Fibroblast of skin of left quadriceps (primary cell): ENCODE data around the gene CASS4.

Experiments
- DNase-seq, 2 experiments: peaks; one replicate each; pipeline ENCODE4 v3.0.0-alpha.2; 2013; ENCODE audit warnings: low read depth in 2 of 2

The CASS4 gene

GRCh38 chr20:56443654-56444540 lies 31.8 kb downstream of the CASS4 start:
- DNase-seq: no peak

GRCh38 chr20:56445130-56445529 lies 33.1 kb downstream of the CASS4 start:
- DNase-seq: no peak

- no peak for DNase-seq
Observed at GRCh38 chr20:56445540-56445939, 33.5 kb downstream of the CASS4 start.

- no peak for DNase-seq
Observed at GRCh38 chr20:56447227-56447626, 35.2 kb downstream of the CASS4 start.

- no peak for DNase-seq
Observed at GRCh38 chr20:56449459-56449858, 37.4 kb downstream of the CASS4 start.

GRCh38 chr20:56451056-56451765 lies 39.2 kb downstream of the CASS4 start:
- DNase-seq: no peak

GRCh38 chr20:56453352-56453751 lies 41.3 kb downstream of the CASS4 start:
- DNase-seq: no peak

GRCh38 chr20:56454754-56455153 lies 42.7 kb downstream of the CASS4 start:
- DNase-seq: no peak

- no peak for DNase-seq
Observed at GRCh38 chr20:56458206-56458821, 46.3 kb downstream of the CASS4 start.

- DNase-seq: no peak
Observed at GRCh38 chr20:56460459-56460858, 48.4 kb downstream of the CASS4 start.

GRCh38 chr20:56461576-56461975 lies 49.5 kb downstream of the CASS4 start:
- no peak for DNase-seq

GRCh38 chr20:56463428-56463827 lies 51.4 kb downstream of the CASS4 start:
- DNase-seq: no peak

- DNase-seq: no peak
Observed at GRCh38 chr20:56465997-56466396, 53.9 kb downstream of the CASS4 start.

GRCh38 chr20:56467968-56468315 lies 55.9 kb downstream of the CASS4 start:
- DNase-seq: no peak

GRCh38 chr20:56468316-56469076 lies 56.4 kb downstream of the CASS4 start, which contains the start of gene RTF2:
RTF2 (plus strand) TSS chr20:56468627; CDS start chr20:56468698, 71 bp downstream.
- DNase-seq: peak; percentile 81 to 84

- DNase-seq: no peak
Observed at GRCh38 chr20:56469077-56469449, 57.0 kb downstream of the CASS4 start.

- no peak for DNase-seq
Observed at GRCh38 chr20:56483970-56484369, 71.9 kb downstream of the CASS4 start.

GRCh38 chr20:56487216-56487615 lies 75.2 kb downstream of the CASS4 start:
- no peak for DNase-seq

- DNase-seq: no peak
Observed at GRCh38 chr20:56488566-56488965, 76.5 kb downstream of the CASS4 start.

- no peak for DNase-seq
Observed at GRCh38 chr20:56501116-56501515, 89.1 kb downstream of the CASS4 start.

- no peak for DNase-seq
Observed at GRCh38 chr20:56503916-56504315, 91.9 kb downstream of the CASS4 start.
